GM12873 (cell line): ENCODE data around the gene HCFC1.

Source experiments
- CTCF ChIP-seq: IDR thresholded peaks from 2 replicates; pipeline ENCODE4 v1.5.1; 2012; ENCODE audit warnings: low read depth, mild to moderate bottlenecking, moderate library complexity, low read length, control low read depth; ENCODE audit not compliant: insufficient read depth; ENCODE audit errors: missing control alignments

The HCFC1 gene

GRCh38 chrX:154002215-154002719, 30.6 kb upstream of the HCFC1 start:
- TF ChIP-seq CTCF = no peak

- no peak for TF ChIP-seq CTCF
These were observed 28.4 kb upstream of the HCFC1 start for GRCh38 chrX:154000051-154000450.

DNA sequence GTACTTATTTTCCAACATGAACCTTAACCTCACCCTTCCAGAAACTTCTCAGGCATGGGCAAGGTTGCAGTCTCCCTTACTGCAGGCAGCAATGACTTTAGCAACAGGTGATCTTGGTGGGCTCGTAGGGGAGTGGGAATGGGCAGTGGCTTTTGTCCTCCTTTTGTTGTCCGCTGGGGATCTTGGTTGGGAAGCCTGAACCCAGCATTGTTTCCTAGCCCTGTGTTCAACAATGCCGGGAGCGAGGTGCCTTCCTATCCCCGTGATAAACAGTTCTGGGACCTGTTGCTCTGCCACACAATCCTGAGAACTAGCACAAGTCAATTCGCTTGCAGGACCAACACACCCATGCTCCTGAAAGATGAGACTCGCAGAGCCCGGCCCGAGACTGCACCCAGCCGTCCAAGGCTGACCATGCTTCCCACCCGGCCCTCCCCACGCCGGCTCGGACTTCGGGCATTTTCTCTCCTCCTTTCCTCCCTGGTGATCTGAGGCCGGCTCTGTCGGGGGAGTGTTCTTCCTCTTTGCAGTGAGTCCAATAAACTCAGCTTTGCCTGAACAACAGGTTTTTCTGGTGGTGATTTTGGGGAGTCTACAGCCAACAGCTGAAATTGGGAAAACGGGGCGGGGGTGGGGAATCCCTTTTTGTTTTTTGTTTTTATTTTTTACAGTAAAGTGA, 27.9 kb upstream of the HCFC1 start:
- TF ChIP-seq CTCF = no peak

- TF ChIP-seq CTCF = no peak
These were observed 23.9 kb upstream of the HCFC1 start for GRCh38 chrX:153995504-153995903.

DNA sequence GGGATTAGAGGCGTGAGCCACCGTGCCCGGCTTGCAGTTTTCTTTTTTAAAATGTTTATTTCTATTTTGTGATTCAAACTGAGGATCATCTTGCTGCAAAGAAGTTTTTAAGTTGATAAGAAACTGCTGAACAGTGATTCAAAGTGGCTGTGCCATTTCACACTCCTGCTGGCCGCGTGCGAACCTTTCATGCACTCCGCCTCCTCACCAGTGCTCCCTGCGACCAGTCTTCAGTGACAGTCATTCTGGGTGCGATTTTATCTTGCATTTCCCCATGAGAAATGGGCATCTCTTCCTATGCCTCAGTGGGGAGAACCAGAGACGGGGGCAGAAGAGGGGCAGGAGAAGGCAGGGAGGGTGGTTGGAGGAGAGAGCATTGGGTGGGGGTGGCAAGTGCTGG, 22.4 kb upstream of the HCFC1 start:
- no peak for TF ChIP-seq CTCF

- no peak for TF ChIP-seq CTCF
These were observed 21.5 kb upstream of the HCFC1 start for GRCh38 chrX:153993079-153993478.

DNA sequence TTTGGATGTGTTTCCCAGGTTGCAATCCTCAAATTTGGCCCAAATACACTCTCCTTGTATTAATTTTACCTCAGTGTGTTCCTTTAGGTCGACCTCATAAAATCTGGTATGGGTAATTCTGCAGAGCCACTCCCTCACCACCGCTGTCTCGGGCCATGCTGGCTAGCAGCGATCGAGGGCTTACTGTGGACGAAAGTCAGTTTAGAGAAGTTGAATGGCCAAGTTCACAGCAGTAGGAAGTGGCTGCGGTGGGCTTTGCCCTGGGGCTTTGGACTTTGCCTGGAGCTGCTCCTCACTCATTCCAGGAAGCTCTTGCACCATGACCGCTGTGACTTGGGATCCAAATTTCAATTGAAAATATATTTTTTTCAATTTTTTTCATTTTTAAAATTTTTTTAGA, 20.6 kb upstream of the HCFC1 start:
- TF ChIP-seq CTCF = no peak
